ENCODE results near the gene GPER1. TPM values are rescaled to one million over a fixed set of nuclear protein-coding genes. Genes with fewer than 3 reads are reported as not detected.

The GPER1 gene
- total and polyA plus RNA-seq, 2 experiments from 2014 or later, result 0.89 TPM; not detected in 1

DNA sequence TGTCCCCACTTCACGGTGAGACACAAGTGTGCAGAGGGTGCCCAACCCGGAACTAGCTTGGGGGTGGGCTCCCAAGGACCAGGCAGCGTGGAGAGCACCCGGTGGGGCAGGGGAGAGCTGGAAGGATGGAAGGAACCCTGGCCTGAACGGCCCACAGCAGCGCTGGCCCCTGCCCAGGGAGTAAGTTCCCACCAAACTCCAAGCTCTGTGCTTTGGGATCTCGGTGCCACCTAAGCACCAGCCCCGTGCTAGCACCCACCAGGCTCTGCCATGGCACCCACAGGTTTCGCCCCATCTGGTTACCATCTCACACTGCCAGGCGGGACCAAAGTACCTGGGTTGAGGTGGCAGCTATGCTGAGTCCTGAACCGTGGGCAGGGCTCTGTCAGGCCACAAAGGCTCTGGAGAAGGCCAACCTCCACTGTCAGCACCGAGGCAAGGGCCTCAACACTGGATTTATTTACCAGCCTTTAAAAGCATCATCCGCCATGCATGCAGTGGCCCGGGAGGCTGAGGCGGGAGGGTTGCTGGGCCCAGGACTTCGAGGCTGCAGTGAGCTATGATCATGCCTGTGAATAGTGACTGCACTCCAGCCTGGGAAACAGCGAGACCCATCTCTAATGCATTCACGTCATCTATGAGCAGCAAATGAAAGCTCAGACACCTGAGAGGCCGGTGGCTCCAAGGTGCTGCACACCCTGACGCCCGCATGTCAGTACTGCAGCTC lies 16.0 kb downstream of the GPER1 start:
- peaks cover 6% of the 10 kb centered on the region; the same call in 2 of the 3 replicates for H3K36me3 Mint-ChIP-seq (ENCODE audit: low read depth)
- H4K20me1 ChIP-seq (replicated peaks; ENCODE audit: insufficient read depth), result no peaks in the 10 kb centered on the region; the same call in none of the 2 replicates
- no peaks in the 10 kb centered on the region for H3K4me1 ChIP-seq (ENCODE audit: insufficient read depth)
- H3K4me1 Mint-ChIP-seq, result no peaks in the 10 kb centered on the region
- no peaks in the 10 kb centered on the region for H3K9me2 ChIP-seq (ENCODE audit: insufficient read depth)
- H3K27me3 ChIP-seq (ENCODE audit: insufficient read depth), result no peaks in the 10 kb centered on the region
- H3K27ac ChIP-seq (ENCODE audit: low read depth), result peak overlapping the region; percentile 55; the same call in 1 of the 2 replicates
- H3K9me3 Mint-ChIP-seq, result no peaks in the 10 kb centered on the region
- TF ChIP-seq ZNF331 (CRISPR knock-in tag; IDR thresholded peaks at IDR 0.05; ENCODE audit: low read depth) (no peak), JUNB (IDR thresholded peaks at IDR 0.05; ENCODE audit: unreplicated experiment) (no peak), NANOG (IDR thresholded peaks at IDR 0.05; ENCODE audit: borderline replicate concordance) (no peak), ZNF114 (CRISPR knock-in tag; IDR thresholded peaks at IDR 0.05) (no peak), EZH2 (IDR thresholded peaks at IDR 0.05; ENCODE audit: low read depth, unreplicated experiment) (no peak), CREB1 (CRISPR knock-in tag; IDR thresholded peaks at IDR 0.05; ENCODE audit: low read depth) (no peak), POLR2AphosphoS5 (IDR thresholded peaks at IDR 0.05; ENCODE audit: low read depth) (no peak), EZH2phosphoT487 (IDR thresholded peaks at IDR 0.05; ENCODE audit: unreplicated experiment) (no peak), STAT1 (IDR thresholded peaks at IDR 0.05; ENCODE audit: unreplicated experiment) (no peak)
- TF ChIP-seq, protein P1, sequence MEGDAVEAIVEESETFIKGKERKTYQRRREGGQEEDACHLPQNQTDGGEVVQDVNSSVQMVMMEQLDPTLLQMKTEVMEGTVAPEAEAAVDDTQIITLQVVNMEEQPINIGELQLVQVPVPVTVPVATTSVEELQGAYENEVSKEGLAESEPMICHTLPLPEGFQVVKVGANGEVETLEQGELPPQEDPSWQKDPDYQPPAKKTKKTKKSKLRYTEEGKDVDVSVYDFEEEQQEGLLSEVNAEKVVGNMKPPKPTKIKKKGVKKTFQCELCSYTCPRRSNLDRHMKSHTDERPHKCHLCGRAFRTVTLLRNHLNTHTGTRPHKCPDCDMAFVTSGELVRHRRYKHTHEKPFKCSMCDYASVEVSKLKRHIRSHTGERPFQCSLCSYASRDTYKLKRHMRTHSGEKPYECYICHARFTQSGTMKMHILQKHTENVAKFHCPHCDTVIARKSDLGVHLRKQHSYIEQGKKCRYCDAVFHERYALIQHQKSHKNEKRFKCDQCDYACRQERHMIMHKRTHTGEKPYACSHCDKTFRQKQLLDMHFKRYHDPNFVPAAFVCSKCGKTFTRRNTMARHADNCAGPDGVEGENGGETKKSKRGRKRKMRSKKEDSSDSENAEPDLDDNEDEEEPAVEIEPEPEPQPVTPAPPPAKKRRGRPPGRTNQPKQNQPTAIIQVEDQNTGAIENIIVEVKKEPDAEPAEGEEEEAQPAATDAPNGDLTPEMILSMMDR (conservative IDR thresholded peaks at IDR 0.05; ENCODE audit: low read depth in 2 of 2), result no peak
- TF ChIP-seq, protein P2, sequence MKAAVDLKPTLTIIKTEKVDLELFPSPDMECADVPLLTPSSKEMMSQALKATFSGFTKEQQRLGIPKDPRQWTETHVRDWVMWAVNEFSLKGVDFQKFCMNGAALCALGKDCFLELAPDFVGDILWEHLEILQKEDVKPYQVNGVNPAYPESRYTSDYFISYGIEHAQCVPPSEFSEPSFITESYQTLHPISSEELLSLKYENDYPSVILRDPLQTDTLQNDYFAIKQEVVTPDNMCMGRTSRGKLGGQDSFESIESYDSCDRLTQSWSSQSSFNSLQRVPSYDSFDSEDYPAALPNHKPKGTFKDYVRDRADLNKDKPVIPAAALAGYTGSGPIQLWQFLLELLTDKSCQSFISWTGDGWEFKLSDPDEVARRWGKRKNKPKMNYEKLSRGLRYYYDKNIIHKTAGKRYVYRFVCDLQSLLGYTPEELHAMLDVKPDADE (IDR thresholded peaks at IDR 0.05), result no peak
- TF ChIP-seq, protein P3, sequence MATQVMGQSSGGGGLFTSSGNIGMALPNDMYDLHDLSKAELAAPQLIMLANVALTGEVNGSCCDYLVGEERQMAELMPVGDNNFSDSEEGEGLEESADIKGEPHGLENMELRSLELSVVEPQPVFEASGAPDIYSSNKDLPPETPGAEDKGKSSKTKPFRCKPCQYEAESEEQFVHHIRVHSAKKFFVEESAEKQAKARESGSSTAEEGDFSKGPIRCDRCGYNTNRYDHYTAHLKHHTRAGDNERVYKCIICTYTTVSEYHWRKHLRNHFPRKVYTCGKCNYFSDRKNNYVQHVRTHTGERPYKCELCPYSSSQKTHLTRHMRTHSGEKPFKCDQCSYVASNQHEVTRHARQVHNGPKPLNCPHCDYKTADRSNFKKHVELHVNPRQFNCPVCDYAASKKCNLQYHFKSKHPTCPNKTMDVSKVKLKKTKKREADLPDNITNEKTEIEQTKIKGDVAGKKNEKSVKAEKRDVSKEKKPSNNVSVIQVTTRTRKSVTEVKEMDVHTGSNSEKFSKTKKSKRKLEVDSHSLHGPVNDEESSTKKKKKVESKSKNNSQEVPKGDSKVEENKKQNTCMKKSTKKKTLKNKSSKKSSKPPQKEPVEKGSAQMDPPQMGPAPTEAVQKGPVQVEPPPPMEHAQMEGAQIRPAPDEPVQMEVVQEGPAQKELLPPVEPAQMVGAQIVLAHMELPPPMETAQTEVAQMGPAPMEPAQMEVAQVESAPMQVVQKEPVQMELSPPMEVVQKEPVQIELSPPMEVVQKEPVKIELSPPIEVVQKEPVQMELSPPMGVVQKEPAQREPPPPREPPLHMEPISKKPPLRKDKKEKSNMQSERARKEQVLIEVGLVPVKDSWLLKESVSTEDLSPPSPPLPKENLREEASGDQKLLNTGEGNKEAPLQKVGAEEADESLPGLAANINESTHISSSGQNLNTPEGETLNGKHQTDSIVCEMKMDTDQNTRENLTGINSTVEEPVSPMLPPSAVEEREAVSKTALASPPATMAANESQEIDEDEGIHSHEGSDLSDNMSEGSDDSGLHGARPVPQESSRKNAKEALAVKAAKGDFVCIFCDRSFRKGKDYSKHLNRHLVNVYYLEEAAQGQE (IDR thresholded peaks at IDR 0.05; ENCODE audit: unreplicated experiment), result no peak
- TF ChIP-seq, protein P4, sequence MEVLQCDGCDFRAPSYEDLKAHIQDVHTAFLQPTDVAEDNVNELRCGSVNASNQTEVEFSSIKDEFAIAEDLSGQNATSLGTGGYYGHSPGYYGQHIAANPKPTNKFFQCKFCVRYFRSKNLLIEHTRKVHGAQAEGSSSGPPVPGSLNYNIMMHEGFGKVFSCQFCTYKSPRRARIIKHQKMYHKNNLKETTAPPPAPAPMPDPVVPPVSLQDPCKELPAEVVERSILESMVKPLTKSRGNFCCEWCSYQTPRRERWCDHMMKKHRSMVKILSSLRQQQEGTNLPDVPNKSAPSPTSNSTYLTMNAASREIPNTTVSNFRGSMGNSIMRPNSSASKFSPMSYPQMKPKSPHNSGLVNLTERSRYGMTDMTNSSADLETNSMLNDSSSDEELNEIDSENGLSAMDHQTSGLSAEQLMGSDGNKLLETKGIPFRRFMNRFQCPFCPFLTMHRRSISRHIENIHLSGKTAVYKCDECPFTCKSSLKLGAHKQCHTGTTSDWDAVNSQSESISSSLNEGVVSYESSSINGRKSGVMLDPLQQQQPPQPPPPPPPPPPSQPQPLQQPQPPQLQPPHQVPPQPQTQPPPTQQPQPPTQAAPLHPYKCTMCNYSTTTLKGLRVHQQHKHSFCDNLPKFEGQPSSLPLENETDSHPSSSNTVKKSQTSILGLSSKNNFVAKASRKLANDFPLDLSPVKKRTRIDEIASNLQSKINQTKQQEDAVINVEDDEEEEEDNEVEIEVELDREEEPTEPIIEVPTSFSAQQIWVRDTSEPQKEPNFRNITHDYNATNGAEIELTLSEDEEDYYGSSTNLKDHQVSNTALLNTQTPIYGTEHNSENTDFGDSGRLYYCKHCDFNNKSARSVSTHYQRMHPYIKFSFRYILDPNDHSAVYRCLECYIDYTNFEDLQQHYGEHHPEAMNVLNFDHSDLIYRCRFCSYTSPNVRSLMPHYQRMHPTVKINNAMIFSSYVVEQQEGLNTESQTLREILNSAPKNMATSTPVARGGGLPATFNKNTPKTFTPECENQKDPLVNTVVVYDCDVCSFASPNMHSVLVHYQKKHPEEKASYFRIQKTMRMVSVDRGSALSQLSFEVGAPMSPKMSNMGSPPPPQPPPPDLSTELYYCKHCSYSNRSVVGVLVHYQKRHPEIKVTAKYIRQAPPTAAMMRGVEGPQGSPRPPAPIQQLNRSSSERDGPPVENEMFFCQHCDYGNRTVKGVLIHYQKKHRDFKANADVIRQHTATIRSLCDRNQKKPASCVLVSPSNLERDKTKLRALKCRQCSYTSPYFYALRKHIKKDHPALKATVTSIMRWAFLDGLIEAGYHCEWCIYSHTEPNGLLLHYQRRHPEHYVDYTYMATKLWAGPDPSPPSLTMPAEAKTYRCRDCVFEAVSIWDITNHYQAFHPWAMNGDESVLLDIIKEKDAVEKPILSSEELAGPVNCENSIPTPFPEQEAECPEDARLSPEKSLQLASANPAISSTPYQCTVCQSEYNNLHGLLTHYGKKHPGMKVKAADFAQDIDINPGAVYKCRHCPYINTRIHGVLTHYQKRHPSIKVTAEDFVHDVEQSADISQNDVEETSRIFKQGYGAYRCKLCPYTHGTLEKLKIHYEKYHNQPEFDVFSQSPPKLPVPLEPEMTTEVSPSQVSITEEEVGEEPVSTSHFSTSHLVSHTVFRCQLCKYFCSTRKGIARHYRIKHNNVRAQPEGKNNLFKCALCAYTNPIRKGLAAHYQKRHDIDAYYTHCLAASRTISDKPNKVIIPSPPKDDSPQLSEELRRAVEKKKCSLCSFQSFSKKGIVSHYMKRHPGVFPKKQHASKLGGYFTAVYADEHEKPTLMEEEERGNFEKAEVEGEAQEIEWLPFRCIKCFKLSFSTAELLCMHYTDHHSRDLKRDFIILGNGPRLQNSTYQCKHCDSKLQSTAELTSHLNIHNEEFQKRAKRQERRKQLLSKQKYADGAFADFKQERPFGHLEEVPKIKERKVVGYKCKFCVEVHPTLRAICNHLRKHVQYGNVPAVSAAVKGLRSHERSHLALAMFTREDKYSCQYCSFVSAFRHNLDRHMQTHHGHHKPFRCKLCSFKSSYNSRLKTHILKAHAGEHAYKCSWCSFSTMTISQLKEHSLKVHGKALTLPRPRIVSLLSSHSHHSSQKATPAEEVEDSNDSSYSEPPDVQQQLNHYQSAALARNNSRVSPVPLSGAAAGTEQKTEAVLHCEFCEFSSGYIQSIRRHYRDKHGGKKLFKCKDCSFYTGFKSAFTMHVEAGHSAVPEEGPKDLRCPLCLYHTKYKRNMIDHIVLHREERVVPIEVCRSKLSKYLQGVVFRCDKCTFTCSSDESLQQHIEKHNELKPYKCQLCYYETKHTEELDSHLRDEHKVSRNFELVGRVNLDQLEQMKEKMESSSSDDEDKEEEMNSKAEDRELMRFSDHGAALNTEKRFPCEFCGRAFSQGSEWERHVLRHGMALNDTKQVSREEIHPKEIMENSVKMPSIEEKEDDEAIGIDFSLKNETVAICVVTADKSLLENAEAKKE (CRISPR knock-in tag; IDR thresholded peaks at IDR 0.05), result no peak
- peaks cover 44% of the 10 kb centered on the region for H3K79me2 ChIP-seq (replicated peaks; ENCODE audit: insufficient read depth)
- ATAC-seq (no peak), DNase-seq (ENCODE audit: low spot score) (no peak)
- no peaks in the 10 kb centered on the region for H3F3A ChIP-seq (replicated peaks; ENCODE audit: low read depth)
- H2AFZ ChIP-seq, result no peak overlapping the region
- no peak overlapping the region for H3K4me3 Mint-ChIP-seq
- H3K27ac Mint-ChIP-seq, result no peak overlapping the region; the same call in 1 of the 2 replicates
- H3K4me3 ChIP-seq, result no peak overlapping the region
- H3K36me3 ChIP-seq (ENCODE audit: insufficient read depth), result no peaks in the 10 kb centered on the region
- H3K27me3 Mint-ChIP-seq (ENCODE audit: insufficient read depth, low read depth, poor library complexity), result peaks cover 4% of the 10 kb centered on the region
- H3K4me2 ChIP-seq, result no peak overlapping the region
